NCI-H748 treated with DMSO at 0.1 percent for 48 hours (cell line): ENCODE data around the gene CCDC9.

Experiments
- DNase-seq: peaks from one replicate; lab custom pipeline; 2025; lab: John Stamatoyannopoulos, UW

CCDC9 gene

GRCh38 chr19:47255879-47256692 is at the start of gene CCDC9:
Gene CCDC9, plus strand, starts transcription at chr19:47256525. Its CDS starts 1,876 bp downstream, at chr19:47258401.
- peak; percentile 96 for DNase-seq

- no peak for DNase-seq
Observed at GRCh38 chr19:47209319-47210179, 46.8 kb upstream of the CCDC9 start.

GRCh38 chr19:47210180-47210490 is 46.2 kb upstream of the CCDC9 start:
- DNase-seq = no peak

- peak; percentile 73 for DNase-seq
Observed at GRCh38 chr19:47210689-47211316, 45.5 kb upstream of the CCDC9 start.

GRCh38 chr19:47215581-47215980 is 40.7 kb upstream of the CCDC9 start:
- no peak for DNase-seq

- no peak for DNase-seq
Observed at GRCh38 chr19:47221080-47221841, 35.1 kb upstream of the CCDC9 start.

- no peak for DNase-seq
Observed at GRCh38 chr19:47221890-47222289, 34.4 kb upstream of the CCDC9 start.

GRCh38 chr19:47225746-47226425 is 30.4 kb upstream of the CCDC9 start:
- DNase-seq = peak; percentile 93

GRCh38 chr19:47226426-47227351 is 29.6 kb upstream of the CCDC9 start:
- DNase-seq = no peak

- peak; percentile 54 for DNase-seq
Observed at GRCh38 chr19:47227352-47228167, 28.8 kb upstream of the CCDC9 start.

GRCh38 chr19:47228168-47228936 is 28.0 kb upstream of the CCDC9 start:
- no peak for DNase-seq

- DNase-seq = no peak
Observed at GRCh38 chr19:47228937-47229675, 27.2 kb upstream of the CCDC9 start.

GRCh38 chr19:47229676-47230053 is 26.7 kb upstream of the CCDC9 start:
- no peak for DNase-seq

- peak; percentile 18 for DNase-seq
Observed at GRCh38 chr19:47230054-47230920, 26.0 kb upstream of the CCDC9 start.

GRCh38 chr19:47230921-47231214 is 25.5 kb upstream of the CCDC9 start, which contains the start of gene BBC3:
Gene BBC3, minus strand, starts transcription at chr19:47231199. Its CDS starts 2,768 bp downstream, at chr19:47228431.
- DNase-seq = no peak

- DNase-seq = peak; percentile 55
Observed at GRCh38 chr19:47231215-47232054, 24.9 kb upstream of the CCDC9 start.
